SK-N-SH (cell line): Measurements from ENCODE around the gene HNRNPUL1. TPM values are rescaled to one million over a fixed set of nuclear protein-coding genes. Genes with fewer than 3 reads are reported as not detected.

ENCODE experiments used
- CTCF ChIA-PET: fragments of 300-600, 350-600 bp; formaldehyde crosslinking; extraction: SDS; loops from one replicate; lab custom pipeline; 2021; lab: Yijun Ruan, JAX
- POLR2A ChIA-PET: fragments of 350-600 bp; sonication (Branson Sonifier 250); formaldehyde crosslinking; extraction: SDS; loops from one replicate; lab custom pipeline; 2020; ENCODE audit warnings: antibody characterized with exemption, inconsistent platforms; lab: Yijun Ruan, JAX
- DNase-seq: peaks from one replicate; pipeline ENCODE4 v3.0.0; 2012
- H2AFZ ChIP-seq: fragments of 200-600 bp; sonication (generic); 2 replicates; pipeline ENCODE4 v1.8.1; 2016; ENCODE audit warnings: antibody characterized with exemption, mild to moderate bottlenecking, low read depth
- H3F3A ChIP-seq: fragments of 200-600 bp; sonication (generic); replicated peaks from 2 replicates; pipeline ENCODE3; 2016; ENCODE audit warnings: antibody characterized with exemption, mild to moderate bottlenecking; ENCODE audit not compliant: insufficient read depth
- H3K27ac ChIP-seq, 2 experiments: fragments of 200-500 bp in 1 of 2; fragments of 200-600 bp in 1 of 2; sonication (Bioruptor generic) in 1 of 2; sonication (generic), shearing (Covaris generic) in 1 of 2; 2 replicates each; pipeline versions ENCODE4 v1.5.1 to v1.6.1; 2014 to 2016; ENCODE audit warnings: low read depth in 2 of 2, inconsistent platforms in 1 of 2, low read length in 1 of 2, mild to moderate bottlenecking in 1 of 2, mixed read lengths in 1 of 2
- H3K27me3 ChIP-seq: fragments of 200-600 bp; sonication (generic), shearing (Covaris generic); 2 replicates; pipeline ENCODE4 v1.6.1; 2016; ENCODE audit warnings: mixed run types; ENCODE audit not compliant: insufficient read depth
- H3K36me3 ChIP-seq, 2 experiments: fragments of 200-500 bp in 1 of 2; fragments of 200-600 bp in 1 of 2; sonication (Bioruptor generic) in 1 of 2; sonication (generic) in 1 of 2; replicated peaks in 1 of 2; 2 replicates each; pipeline versions ENCODE3 to v1.5.1; 2014 to 2016; ENCODE audit warnings: low read length in 1 of 2, mild to moderate bottlenecking in 1 of 2; ENCODE audit not compliant: insufficient read depth in 2 of 2, control insufficient read depth in 1 of 2
- H3K4me1 ChIP-seq, 2 experiments: fragments of 200-500 bp in 1 of 2; fragments of 200-600 bp in 1 of 2; sonication (Bioruptor generic) in 1 of 2; sonication (generic), shearing (Covaris generic) in 1 of 2; 2 replicates each; pipeline versions ENCODE4 v1.5.1 to v1.6.1; 2014 to 2016; ENCODE audit warnings: low read depth in 1 of 2, low read length in 1 of 2, mixed run types in 1 of 2; ENCODE audit not compliant: insufficient read depth in 2 of 2, control insufficient read depth in 1 of 2
- H3K4me2 ChIP-seq: fragments of 200-600 bp; sonication (generic), shearing (Covaris generic); 2 replicates; pipeline ENCODE4 v1.6.1; 2017; ENCODE audit warnings: mixed run types
- H3K4me3 ChIP-seq, 2 experiments: fragments of 200-500 bp in 1 of 2; fragments of 200-600 bp in 1 of 2; sonication (Bioruptor generic) in 1 of 2; sonication (generic), shearing (Covaris generic) in 1 of 2; 2 replicates each; pipeline versions ENCODE4 v1.5.1 to v1.8.1; 2014 to 2016; ENCODE audit warnings: low read depth in 2 of 2, inconsistent platforms in 1 of 2, low read length in 1 of 2, mild to moderate bottlenecking in 1 of 2, mixed read lengths in 1 of 2, moderate library complexity in 1 of 2
- H3K79me2 ChIP-seq: fragments of 200-600 bp; sonication (generic); 2 replicates; pipeline ENCODE4 v1.8.1; 2017; ENCODE audit warnings: mild to moderate bottlenecking; ENCODE audit not compliant: insufficient read depth
- H3K9ac ChIP-seq: fragments of 200-600 bp; sonication (generic); 2 replicates; pipeline ENCODE4 v1.6.1; 2017; ENCODE audit warnings: mixed run types
- H3K9me2 ChIP-seq: fragments of 200-600 bp; sonication (generic); 2 replicates; pipeline ENCODE4 v1.6.1; 2017; ENCODE audit warnings: mixed run types
- H3K9me3 ChIP-seq: fragments of 200-600 bp; sonication (generic); 2 replicates; pipeline ENCODE4 v1.6.1; 2017; ENCODE audit warnings: mixed run types, mild to moderate bottlenecking, moderate library complexity
- H4K20me1 ChIP-seq: fragments of 200-600 bp; sonication (generic); 2 replicates; pipeline ENCODE4 v1.6.1; 2017; ENCODE audit warnings: mild to moderate bottlenecking, mixed run types; ENCODE audit not compliant: insufficient read depth
- CHD2 ChIP-seq: fragments of 150-350 bp; IDR thresholded peaks from 2 replicates; pipeline ENCODE4 v1.6.1; 2018; ENCODE audit warnings: low read length; ENCODE audit not compliant: partially characterized antibody
- CTCF ChIP-seq: fragments of 200-600 bp; sonication (generic); IDR thresholded peaks from 2 replicates; pipeline ENCODE4 v1.6.1; 2017; ENCODE audit warnings: antibody characterized with exemption, mild to moderate bottlenecking, moderate library complexity
- ELF1 ChIP-seq: IDR thresholded peaks from 2 replicates; pipeline ENCODE4 v1.4.0; 2012
- EZH2phosphoT487 ChIP-seq: fragments of 200-600 bp; sonication (generic); IDR thresholded peaks from 2 replicates; pipeline ENCODE4 v1.6.1; 2017; ENCODE audit warnings: low read depth, mixed run types, mild to moderate bottlenecking, antibody characterized with exemption, moderate library complexity, borderline replicate concordance
- FOXJ3 ChIP-seq: sonication (generic); formaldehyde crosslinking; IDR thresholded peaks from 2 replicates; pipeline ENCODE4 v1.5.1; 2020; ENCODE audit warnings: mild to moderate bottlenecking, missing genetic modification reagents
- FOXM1 ChIP-seq: IDR thresholded peaks from 2 replicates; pipeline ENCODE4 v1.4.0; 2012; ENCODE audit warnings: low read depth, mild to moderate bottlenecking
- GABPA ChIP-seq: IDR thresholded peaks from 2 replicates; pipeline ENCODE4 v1.4.0; 2012; ENCODE audit warnings: low read depth, mild to moderate bottlenecking
- GATA2 ChIP-seq: sonication (generic); formaldehyde crosslinking; IDR thresholded peaks from 2 replicates; pipeline ENCODE4 v1.5.0; 2020; ENCODE audit warnings: mild to moderate bottlenecking, missing genetic modification reagents
- MEF2A ChIP-seq: IDR thresholded peaks from 2 replicates; pipeline ENCODE4 v1.4.0; 2012; ENCODE audit warnings: low read depth, borderline replicate concordance
- MXI1 ChIP-seq: IDR thresholded peaks from 2 replicates; pipeline ENCODE4 v1.6.1; 2012; ENCODE audit warnings: mild to moderate bottlenecking, low read depth, low read length, improper control_type of control experiment
- NRF1 ChIP-seq: IDR thresholded peaks from 2 replicates; pipeline ENCODE4 v1.6.1; 2012; ENCODE audit warnings: low read depth, mild to moderate bottlenecking, low read length
- SIN3A ChIP-seq: IDR thresholded peaks from 2 replicates; pipeline ENCODE4 v1.6.1; 2012; ENCODE audit warnings: low read depth, mild to moderate bottlenecking, low read length, moderate library complexity, borderline replicate concordance
- SMC3 ChIP-seq: IDR thresholded peaks from 2 replicates; pipeline ENCODE4 v1.6.1; 2012; ENCODE audit warnings: low read depth, low read length, improper control_type of control experiment
- TCF12 ChIP-seq: IDR thresholded peaks from 2 replicates; pipeline ENCODE4 v1.4.0; 2012
- USF2 ChIP-seq: fragments of 150-350 bp; IDR thresholded peaks from 2 replicates; pipeline ENCODE4 v1.6.1; 2017; ENCODE audit warnings: antibody characterized with exemption, low read length, low read depth, borderline replicate concordance
- WGBS: methylation state at CpG from one replicate; pipeline ENCODE4 v1.1.6; 2017; ENCODE audit warnings: low lambda C conversion rate; 5-methylcytosine and 5-hydroxymethylcytosine counted together
- polyA plus RNA-seq, 3 experiments: library from polyadenylated mRNA; depleted of rRNA; stranded (reverse); fragments of >200 nt; gene quantifications; 2 replicates each; pipeline ENCODE4 v1.2.3, GENCODE V29; 2012

HNRNPUL1 gene
- polyA plus RNA-seq, 1 of the 3 experiments (the other 2 are of a cell fraction) = 41.5 TPM

- Histone ChIP-seq H3K27me3 (no peaks in the 10 kb centered on the region), H2AFZ (peak overlapping the region; percentile 61; the same call in 1 of the 2 replicates), H3K9ac (peak overlapping the region; percentile 93)
- TF ChIP-seq USF2 (no peak), TCF12 (no peak), GABPA (no peak), CTCF (no peak), MXI1 (no peak), EZH2phosphoT487 (no peak), SMC3 (no peak)
- TF ChIP-seq, all 33 proteins: peak for 0
- Histone ChIP-seq H3K27ac (peak overlapping the region; percentile 95), H3K79me2 (peaks cover 45% of the 10 kb centered on the region), H3K4me3 (peak overlapping the region; percentile 69 to 80), H4K20me1 (no peaks in the 10 kb centered on the region; the same call in 1 of the 2 replicates), H3F3A (peaks cover 84% of the 10 kb centered on the region), H3K9me3 (no peaks in the 10 kb centered on the region), H3K4me1 (peaks cover 14 to 19% of the 10 kb centered on the region in 2 experiments; a peak in 3 of 4 replicates), H3K4me2 (peak overlapping the region; percentile 96), H3K36me3 (peaks cover 44 to 57% of the 10 kb centered on the region in 2 experiments), H3K9me2 (no peaks in the 10 kb centered on the region)
- ChIA-PET CTCF (interaction anchor here (0.9 to 5.5 kb wide), 32 partner anchors 8 to 139 kb away, joined by 3 to 105 read pairs (median 5); partner anchors contain the start of genes B9D2, DMAC2, HNRNPUL1 and TGFB1), POLR2A (interaction anchor here (1.4 kb wide), 1 partner anchor 15 kb away, joined by 5 read pairs; no protein-coding TSS in a partner anchor)
- DNase-seq = no peak
- WGBS = 32% methylated on average over 26 of the region's 26 CpGs
These were observed 45.2 kb downstream of the HNRNPUL1 start for GRCh38 chr19:41309180-41310032.

GRCh38 chr19:41310033-41310831 lies 46.1 kb downstream of the HNRNPUL1 start, which contains the start of gene CCDC97:
Gene CCDC97, plus strand, starts transcription at chr19:41310172. Its CDS starts 139 bp downstream, at chr19:41310311.
- Histone ChIP-seq H3K36me3 (peaks cover 35 to 49% of the 10 kb centered on the region in 2 experiments), H4K20me1 (no peaks in the 10 kb centered on the region; the same call in 1 of the 2 replicates)
- WGBS = 1% methylated on average over 44 of the region's 47 CpGs
- TF ChIP-seq CHD2 (no peak), MXI1 (peak; percentile 52; the same call in 1 of the 2 replicates), NRF1 (peak; percentile 85), MEF2A (peak; percentile 25; the same call in 1 of the 2 replicates), ELF1 (peak; percentile 72), SIN3A (peak; percentile 78; the same call in 1 of the 2 replicates), FOXJ3 (CRISPR knock-in tag) (no peak), USF2 (0 out of 2 replicates have a peak, but pooled peaks have one; percentile 7), FOXM1 (no peak), GATA2 (CRISPR knock-in tag) (no peak), CTCF (no peak)

More at GRCh38 chr19:41310033-41310831, 46.1 kb downstream of the HNRNPUL1 start, which contains the start of gene CCDC97:
- no peaks in the 10 kb centered on the region for H3K9me3 ChIP-seq
- H3K27ac ChIP-seq = peak within 1 kb of the TSS; percentile 95
- peak within 1 kb of the TSS; percentile 69 to 80 for H3K4me3 ChIP-seq
- peak; percentile 94 for DNase-seq
- H3K4me1 ChIP-seq = peaks cover 14 to 19% of the 10 kb centered on the region in 2 experiments; a peak in 3 of 4 replicates
- no peaks in the 10 kb centered on the region for H3K9me2 ChIP-seq
- peaks cover 50% of the 10 kb centered on the region for H3K79me2 ChIP-seq
- ChIA-PET POLR2A (interaction anchor here (1.4 kb wide), 1 partner anchor 14 kb away, joined by 5 read pairs; no protein-coding TSS in a partner anchor), CTCF (interaction anchor here (0.7 to 3.3 kb wide), 5 partner anchors 9 to 197 kb away, joined by 3 to 13 read pairs (median 3); no protein-coding TSS in a partner anchor)
- H3K27me3 ChIP-seq = no peaks in the 10 kb centered on the region
- peak within 1 kb of the TSS; percentile 93 for H3K9ac ChIP-seq
- peaks cover 83% of the 10 kb centered on the region for H3F3A ChIP-seq
- peak within 1 kb of the TSS; percentile 96 for H3K4me2 ChIP-seq
- H2AFZ ChIP-seq = peak within 1 kb of the TSS; percentile 61; the same call in 1 of the 2 replicates
